ENCODE data around the gene DACH2.
"Not testable (repeated sequence)": the region's sequence is repeated elsewhere in the genome, so short reads cannot be mapped to it uniquely, and the experiment has no call there.

DACH2 gene

DNA sequence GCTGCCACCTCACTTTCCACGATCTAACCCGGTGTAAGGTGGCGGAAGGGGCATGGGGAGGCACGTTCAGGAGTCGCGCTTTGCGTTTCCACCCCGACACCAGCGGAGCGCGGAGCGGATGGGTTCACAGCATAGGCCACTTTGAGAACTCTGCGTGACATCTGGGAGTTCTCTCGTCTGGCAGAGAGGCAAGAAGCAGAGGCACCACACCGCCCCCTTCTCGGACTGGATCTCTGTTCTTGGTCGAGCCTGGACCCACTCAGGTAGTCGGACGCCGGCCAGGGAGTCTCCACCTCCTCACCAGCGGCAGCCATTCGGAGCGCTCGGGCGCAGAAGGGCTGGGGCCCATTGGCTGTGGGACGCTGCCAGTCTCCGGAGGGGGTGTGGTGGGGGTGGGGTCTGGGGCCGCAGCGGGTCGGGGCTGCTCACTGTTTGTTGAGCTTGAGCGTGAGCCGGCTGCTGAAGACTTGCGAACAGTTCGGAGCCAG lies at the start of gene DACH2:
Gene DACH2 (plus strand): TSS at position 428 of the 488 bp plus-strand sequence.
- no peak for DNase-seq

DNA sequence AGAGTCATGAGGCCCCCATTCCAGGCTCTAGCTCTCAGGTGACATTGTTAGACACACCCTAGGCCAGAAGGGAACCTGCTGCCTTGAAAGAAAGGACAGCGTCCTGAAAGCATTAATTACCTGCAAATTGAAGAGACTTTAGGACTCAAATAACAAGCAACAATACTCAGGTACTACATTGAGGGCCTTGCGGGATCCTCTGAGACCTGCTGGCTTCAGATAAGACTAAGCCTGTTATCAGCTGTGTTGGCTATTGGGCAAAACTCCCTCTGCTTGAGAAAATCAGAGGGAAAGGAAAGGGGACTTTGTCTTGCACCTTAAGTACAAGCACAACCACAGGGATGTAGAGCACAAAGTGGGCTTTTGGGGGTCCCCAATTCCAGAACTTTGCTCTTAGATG lies 45.9 kb upstream of the DACH2 start:
- no peak for DNase-seq

DNA sequence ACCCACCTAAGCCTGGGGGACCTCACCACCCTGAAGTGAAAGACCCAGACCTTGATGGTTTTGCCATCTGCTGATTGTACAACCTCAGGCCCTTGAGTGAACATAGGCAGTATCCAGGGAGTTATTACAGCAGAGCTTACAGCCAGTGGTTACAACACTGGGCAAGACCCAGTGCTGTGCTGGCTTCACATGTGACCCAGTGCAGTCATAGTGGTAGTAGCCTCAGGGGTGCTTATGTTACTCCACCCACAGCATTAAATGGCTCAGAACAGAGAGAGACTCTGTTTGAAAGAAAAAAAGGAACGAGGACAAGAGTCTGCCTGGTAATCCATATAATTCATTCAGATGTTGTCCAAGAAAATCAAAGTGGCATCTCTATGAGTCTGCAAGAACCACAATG lies 45.2 kb upstream of the DACH2 start:
- no peak for DNase-seq

DNA sequence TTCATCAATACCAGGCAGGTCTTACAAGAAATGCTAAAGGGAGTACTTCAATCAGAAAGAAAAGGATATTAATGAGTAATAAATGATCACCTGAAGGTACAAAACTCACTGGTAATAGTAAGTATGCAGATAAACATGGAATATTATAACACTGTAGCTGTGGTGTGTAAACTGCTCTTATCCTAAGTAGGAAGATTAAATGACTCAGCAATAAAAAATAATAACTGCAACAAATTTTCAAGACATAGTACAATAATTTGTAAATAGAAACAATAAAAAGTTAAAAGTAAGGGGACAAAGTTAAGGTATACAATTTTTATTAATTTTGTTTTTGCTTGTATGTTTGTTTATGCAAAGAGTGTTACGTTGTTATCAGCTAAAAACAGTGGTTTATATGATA lies 43.7 kb upstream of the DACH2 start:
- DNase-seq = no peak

DNA sequence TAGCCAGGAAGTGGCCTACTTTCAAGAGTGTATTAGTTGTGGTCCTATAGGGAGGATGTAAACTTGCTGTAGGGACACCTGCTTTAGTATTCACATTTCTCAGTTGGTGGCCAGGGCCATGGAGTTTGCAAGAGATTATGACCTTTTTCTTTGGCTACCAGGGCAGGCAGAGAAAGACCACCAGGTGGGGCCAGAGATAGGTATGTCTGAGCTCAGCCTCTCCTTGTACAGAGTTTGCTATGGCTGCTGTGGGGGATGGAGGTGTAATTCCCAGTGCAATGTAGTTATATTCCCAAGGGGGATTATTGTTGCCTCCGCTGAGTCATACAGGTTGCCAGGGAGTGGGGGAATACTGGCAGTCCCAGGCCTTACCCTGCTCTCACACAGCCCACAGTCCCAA lies 26.3 kb upstream of the DACH2 start:
- DNase-seq = no peak

DNA sequence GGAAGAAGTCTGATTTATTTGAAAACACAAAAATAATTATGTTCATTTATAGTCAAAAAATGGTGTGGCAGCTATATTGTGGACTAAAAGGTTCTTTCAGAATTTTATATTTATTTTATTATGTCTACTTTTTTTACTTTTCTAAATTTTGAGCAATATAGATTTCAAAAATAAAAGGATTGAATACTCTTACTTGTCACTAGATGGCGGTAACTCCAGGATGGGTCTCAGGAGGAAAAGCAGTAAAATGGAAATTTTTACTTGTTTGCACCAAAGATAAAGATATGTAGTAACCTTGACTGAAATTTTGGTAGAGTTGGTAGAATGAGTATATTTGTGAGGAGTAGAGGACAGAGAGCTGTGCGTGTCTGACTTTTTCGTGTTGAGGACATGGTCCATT lies 14.5 kb upstream of the DACH2 start:
- no peak for DNase-seq

DNA sequence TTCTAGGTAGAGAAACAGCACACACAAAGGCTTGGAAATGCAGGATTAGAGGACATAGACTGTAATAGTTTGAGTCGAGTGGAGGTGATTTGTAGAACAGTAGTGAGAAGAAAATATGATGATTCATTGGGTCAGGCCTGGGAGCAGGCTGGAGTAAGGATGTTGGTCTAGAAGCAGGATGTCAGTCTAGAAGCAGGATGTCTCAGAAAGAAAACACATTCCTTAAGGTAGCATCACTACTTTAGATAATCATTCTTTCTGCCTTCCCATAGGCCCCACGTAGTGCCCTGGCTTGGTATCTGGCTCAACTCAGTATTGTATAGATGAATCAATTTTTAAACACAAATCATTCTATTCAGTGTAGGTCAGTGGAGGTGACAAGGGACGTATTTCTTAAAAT lies 11.2 kb upstream of the DACH2 start:
- DNase-seq = no peak

DNA sequence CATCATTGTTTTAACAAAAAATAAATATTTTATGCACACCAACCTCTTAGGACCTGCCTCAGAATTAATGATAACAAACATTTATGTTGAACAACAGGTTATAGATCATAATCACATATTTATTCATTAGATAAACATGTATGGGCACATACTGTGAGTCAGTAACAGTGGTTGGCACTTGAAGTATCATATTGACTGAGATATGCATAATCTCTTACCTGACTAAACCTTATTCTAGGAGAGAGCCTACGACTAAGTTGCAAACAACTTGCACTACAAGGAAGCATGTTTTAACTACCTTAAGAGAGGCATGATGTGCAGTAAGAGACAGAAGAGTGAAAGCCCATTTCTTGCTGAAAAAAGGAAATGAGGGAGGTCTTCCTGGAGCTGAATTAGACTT lies 6.5 kb upstream of the DACH2 start:
- DNase-seq = no peak

DNA sequence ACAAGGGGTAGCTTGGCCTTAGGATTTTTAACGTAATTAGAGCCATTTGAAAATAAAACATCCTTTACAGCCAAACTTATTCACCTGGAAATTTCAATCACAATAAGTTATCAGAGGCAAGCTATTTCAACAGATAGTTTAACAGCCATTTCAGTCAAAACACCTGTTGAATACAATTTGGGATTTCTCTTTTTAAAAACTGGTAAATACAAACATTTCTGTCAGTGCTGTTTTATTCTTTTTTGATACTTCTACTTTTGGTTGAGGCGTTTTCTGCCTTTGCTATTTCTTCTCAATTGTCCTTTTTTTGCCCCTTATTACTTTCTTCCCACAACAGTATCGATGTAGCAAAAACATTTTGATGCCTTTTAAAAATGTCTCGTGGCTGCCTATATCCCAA lies 2.1 kb upstream of the DACH2 start:
- no peak for DNase-seq

DNA sequence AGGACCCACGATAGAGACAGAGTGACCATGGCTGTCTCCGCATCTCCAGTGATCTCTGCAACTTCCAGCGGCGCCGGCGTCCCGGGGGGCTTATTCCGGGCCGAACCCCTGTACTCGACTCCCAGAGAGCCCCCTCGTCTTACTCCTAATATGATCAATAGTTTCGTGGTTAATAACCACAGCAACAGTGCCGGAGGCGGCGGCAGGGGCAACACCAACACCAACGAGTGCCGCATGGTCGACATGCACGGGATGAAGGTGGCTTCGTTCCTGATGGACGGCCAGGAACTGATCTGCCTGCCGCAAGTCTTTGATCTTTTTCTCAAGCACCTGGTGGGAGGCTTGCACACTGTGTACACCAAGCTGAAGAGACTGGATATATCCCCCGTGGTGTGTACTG lies 343 bp downstream of the DACH2 start:
- no peak for DNase-seq

DNA sequence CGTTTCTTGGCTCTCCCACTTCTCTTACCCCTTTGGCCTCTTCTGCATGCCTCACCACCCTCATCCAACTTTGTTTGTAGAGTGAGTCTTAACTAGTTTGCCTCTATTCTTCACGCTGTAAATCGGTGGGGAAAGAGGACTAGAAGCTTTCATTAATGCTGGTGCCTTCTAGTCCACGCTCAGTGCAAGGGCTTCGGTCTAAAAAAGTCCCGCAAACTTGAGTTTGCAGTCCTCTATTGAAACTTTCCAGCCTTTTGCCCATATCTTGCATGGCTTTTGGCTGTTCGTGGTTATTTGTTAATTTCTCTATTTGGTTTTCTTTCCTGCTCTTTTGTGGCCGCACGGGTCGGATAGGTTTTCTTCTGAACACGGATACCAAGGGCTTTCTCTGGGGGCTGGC lies 868 bp downstream of the DACH2 start:
- no peak for DNase-seq

DNA sequence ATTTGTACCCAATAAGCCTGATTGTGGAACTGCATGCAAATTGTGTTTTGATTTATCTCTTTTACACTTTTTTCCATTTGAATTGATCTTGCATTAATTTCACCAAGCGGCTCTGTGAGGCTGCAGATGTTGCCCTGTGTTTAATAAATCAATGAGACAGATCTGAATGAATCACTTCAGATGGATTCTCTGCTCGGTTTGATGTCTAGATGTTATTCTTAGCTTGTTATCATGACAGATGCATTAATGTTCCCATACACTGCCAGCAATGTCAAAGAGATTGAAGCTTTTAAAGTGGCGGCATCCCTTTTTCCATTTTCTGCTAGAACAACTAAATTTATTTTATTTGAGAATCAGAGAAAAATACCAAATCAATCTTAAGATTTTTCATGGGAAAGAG lies 6.3 kb downstream of the DACH2 start:
- no peak for DNase-seq

DNA sequence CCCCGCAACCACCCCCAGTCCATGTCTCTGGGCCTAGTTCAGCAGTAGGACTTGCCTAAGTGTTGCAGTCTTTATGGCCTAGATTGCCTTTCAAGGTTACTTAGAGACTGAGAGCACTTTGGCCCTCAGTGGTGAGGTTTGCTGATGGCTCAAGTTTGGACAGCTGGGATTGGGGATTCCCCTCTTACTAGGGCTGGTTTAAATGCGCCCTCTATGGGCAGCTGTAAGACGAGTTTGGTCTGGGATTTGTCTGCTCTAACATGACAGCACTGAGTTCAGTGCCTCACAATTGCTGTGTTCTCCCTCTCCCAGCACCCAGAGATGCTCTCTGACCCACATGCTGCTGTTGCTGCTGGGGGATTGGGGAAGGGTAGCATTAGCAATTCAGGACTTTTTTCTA lies 23.1 kb downstream of the DACH2 start:
- peak; percentile 8 for DNase-seq

DNA sequence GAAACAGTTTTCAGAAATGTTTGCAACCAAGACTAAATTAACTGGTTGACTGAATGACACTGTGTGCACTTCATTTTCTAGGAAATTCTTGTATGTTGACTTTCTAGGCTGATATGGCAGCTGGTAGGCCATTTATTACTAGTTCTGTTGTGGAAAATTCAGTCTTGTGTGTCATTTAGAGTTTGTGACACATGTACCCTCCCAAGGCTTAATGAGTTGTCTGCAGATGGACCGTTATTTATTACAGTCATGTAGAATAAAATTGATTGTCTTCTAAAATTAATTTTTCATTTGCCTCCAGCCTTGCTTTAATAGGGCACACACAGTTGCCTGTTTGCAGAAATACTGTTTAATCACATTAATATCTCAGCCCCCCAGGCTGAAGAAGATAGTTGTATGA lies 30.7 kb downstream of the DACH2 start:
- DNase-seq = no peak

DNA sequence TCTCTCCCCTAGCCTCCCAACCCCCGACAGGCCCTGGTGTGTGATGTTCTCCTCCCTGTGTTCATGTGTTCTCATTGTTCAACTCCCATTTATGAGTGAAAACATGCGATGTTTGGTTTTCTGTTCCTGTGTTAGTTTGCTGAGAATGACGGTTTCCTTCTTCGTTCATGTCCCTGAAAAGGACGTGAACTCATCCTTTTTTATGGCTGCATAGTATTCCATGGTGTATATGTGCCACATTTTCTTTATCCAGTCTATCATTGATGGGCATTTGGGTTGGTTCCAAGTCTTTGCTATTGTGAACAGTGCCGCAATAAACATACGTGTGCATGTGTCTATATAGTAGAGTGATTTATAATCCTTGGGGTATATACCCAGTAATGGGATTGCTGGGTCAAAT lies 33.1 kb downstream of the DACH2 start:
- DNase-seq = not testable (repeated sequence)

DNA sequence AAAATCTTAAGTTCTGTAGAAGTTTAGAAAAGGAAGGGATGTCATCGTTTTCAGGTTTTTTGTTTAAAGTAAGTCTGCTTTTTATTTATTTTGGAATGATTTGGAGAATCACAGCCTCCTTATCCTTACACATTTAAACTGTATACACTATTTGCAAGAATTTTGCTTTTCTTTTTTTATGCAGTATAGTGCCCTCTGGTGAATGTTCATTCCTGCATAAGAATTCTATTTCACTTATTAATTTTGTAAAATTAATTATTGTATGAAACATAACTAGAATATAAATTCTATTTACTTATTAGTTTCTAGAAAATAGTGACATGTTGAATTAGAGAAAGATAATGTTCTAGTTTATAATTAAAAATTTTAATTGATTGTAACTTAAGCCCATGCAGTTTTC lies 44.6 kb downstream of the DACH2 start:
- no peak for DNase-seq

DNA sequence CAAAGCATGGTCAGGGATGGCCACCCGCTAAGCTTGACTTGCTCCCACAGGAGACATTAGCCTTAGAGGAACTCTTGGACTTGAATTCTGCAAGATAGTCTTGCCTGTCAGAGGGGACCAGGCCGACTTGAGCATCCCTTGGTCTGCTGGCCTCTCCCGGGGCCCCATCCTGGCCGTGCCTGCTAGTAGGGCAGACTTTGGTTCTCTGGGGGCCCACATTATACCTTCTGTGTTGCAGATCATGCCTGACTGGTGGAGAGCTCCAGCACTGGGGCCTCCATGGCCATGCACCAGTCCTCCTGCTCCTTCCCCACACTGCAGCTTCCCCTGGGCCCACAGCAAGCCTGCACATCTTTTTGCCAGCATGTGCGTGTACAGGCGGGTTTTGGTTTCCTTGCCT lies 46.5 kb downstream of the DACH2 start:
- DNase-seq = no peak

DNA sequence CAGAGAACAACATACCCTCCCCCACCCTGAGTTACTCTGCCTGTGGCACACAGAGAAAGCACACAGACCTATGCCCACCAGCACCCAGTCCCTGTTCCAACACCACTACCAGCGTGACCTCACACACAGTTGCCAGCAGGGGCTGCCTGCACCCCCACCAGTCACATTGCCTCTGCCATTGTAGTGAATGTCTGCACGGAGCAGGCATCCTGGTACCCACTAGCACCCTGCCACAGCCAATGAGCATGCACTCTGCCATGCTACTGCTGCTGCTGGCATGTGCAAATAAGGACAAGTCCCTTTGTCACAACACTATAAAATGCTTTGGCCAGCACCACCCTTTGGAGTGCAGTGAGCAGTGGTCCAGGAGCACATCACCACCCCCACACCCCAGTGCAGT lies 47.1 kb downstream of the DACH2 start:
- no peak for DNase-seq

DNA sequence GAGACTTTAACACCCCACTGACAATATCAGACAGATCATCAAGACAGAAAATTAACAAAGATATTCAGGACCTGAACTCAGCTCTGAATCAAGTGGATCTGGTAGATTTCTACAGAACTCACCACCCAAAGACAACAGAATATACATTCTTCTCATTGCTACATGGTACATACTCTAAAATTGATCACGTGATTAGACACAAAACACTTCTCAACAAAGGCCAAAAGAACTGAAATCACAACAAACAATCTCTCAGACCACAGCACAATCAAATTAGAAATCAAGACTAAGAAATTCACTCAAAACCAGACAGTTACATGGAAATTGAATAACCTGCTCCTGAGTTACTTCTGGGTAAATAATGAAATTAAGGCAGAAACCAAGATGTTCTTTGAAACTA lies 49.6 kb downstream of the DACH2 start:
- no peak for DNase-seq

DNA sequence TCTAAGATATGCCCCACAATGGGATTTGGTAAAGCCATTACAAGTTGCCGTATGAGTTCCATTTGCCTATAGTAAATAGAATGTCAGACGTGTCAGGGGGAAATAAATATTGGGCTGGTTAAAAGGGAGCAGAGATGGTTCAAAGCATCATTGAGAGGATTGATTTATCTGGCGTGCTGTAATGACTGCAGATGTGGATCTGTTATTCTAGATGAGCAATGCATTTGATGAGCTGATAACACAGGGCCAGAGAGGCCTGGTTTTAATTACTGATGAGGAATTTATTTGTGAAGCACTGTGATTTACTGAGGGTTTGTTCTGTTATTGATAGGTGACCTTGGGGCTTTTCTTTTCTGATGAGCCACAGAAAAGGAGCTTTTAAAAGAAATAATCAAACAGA lies 62.5 kb downstream of the DACH2 start:
- DNase-seq = no peak

DNA sequence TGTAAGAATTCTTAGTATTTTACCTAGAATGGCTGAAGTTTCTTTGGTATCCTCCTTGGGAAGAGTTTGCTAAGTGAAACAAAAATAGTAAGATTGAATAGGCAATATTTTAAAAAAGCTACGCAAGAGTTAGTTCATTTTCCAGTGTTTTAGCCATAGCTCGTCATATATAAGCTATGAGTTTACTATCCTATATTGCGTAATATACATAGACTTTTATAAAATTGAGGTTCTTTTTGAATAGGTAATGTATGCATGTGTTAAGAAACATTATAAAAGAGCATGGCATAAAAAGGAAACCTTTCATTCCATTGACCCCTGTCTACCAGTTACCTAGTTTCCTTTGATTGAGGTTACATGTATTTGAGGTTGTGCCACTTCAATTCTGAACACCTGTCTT lies 67.0 kb downstream of the DACH2 start:
- DNase-seq = no peak

DNA sequence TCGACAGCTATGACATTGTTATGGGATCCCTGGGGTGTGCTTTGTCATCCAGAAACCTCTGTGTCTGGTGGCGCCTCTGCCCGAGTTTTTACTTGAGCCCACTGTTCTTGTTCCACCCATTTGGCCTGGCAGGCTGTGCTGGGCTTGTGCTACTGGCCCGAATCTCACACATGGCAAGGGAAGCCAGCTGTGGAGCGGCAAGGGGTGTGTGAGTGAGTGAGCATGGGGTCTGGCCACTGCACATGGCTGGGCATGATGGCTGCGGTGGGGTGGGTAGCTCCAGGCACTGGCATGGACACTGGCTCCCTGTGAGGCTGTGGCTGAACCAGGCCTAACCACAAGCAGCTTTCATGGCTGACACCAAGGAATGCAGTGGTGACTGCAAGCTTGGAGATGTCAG lies 89.2 kb downstream of the DACH2 start:
- no peak for DNase-seq

DNA sequence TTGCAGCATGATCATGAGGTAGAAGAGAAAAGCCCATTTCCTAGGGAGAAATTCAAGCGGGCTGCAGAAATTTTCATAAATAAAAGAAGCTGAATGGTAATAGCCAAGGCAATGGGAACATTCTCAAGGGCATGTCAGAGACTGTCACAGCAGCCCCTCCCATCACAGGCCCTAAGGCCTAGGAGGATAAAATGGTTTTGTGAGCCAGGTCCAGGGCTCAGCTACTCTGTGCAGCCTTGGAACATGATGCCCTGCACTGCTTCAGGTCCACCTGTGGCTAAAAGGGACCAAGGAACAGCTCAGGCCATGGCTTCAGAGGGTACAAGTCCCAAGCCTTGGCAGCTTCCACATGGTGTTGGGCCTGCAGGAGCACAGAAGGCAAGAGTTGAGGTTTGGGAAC lies 93.3 kb downstream of the DACH2 start:
- no peak for DNase-seq

DNA sequence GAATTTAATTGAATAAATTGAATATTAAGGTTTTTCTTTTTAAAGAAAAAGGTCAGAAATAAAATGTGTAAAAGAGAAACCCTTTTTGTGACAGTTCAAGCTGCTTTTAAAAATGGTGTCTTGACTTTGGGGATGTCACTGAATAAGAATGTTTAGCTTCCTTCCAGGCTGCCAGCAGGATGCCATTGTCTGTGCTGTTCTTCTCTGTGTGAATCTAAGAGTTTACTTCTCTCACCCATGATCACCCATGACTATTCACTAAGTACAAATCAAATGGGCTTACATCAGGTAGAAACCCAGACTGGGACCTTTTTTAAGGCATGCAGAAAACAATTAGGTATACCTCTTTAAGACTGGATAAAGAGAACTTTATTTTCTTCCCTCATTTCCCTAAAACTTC lies 115.3 kb downstream of the DACH2 start:
- no peak for DNase-seq

DNA sequence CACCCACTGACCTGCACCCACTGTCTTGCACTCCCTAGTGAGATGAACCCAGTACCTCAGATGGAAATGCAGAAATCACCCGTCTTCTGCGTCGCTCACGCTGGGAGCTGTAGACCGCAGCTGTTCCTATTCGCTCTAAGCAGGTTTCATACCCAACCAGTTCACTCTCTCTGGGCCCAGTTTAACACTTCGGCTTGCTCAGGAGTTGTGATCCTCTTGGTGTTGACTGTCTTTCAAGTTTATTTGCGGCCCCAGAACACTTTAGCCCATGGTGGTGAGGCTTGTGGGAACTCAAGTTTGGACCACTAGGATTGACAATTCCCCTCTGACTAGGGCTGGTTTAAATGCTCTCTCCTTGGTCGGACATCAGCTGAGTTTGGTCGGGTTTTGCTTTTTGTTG lies 147.0 kb downstream of the DACH2 start:
- no peak for DNase-seq

DNA sequence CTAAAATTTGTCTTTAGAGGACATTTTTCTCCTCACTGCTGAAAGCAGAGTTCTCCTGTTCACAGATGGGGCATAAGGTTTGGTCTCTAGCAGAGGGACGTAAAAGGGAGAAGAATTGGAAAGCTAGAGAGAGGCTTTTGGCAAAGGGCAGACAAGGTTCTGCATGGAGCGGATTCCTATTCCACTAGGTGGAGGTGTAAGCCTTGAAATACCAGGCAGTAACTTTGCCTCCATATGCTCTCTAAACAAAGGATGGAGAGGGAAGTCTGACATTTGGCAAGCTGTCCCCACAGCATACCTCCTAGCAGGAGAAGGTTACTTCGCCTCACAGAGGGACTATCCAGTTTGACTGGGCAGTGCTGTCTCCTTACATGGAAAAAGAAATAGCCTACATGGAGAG lies 174.7 kb downstream of the DACH2 start:
- no peak for DNase-seq

All from inflammatory macrophage treated with lipopolysaccharide for 4 hours (primary cell).